ENCODE measurements around the gene MOGAT3. TPM values are rescaled to one million over a fixed set of nuclear protein-coding genes. Genes with fewer than 3 reads are reported as not detected.

Gene MOGAT3
- total RNA-seq, 1 donor from 2014 or later: not detected

DNA sequence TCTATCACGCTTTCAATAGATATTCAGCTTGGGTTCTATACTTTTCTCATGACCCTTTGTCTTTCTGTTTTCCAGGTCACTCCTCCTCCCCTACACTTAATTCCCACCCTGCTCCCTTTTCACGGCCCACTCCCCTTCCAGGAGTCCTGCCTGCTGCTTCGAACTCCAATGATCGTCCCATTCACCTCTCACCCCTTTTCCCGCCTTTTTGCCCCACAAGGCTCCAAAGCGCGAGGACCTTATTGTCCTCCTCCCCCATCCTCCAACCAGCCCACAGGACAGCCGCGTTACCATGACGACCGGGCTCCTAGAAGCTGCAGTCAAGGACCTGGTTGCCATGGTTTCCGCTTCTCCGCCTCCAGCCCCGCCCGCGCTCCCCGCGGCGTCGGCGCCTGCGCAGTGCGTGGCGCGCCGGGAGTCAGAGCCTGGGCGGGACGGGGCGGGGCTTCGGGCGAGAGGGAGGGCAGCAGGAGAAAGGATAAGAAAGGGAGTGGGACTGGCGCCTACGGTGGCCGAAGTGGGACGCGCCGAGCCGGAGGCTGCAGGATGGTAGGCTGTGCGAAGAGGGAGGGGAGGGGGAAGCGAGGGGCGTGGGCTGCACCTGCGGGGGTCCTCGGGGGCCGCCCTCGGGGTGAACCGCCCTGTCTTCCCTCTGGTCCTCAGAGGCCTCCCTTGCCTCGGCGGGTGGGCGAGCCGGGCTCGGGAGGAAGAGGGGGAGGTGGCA, 46.7 kb downstream of the MOGAT3 start, which contains the start of gene AP1S1:
TSS of gene AP1S1 (plus strand) at position 508 of the 724 bp plus-strand sequence. CDS start at position 547, 39 bp downstream.
- peak within 1 kb of the TSS; percentile 68 for H3K27ac Mint-ChIP-seq (ENCODE audit: unreplicated experiment)
- peak within 1 kb of the TSS; percentile 82 for H3K4me3 Mint-ChIP-seq
- peak; percentile 97 for DNase-seq (ENCODE audit: low read depth, low spot score)
- TF ChIP-seq, protein P1, sequence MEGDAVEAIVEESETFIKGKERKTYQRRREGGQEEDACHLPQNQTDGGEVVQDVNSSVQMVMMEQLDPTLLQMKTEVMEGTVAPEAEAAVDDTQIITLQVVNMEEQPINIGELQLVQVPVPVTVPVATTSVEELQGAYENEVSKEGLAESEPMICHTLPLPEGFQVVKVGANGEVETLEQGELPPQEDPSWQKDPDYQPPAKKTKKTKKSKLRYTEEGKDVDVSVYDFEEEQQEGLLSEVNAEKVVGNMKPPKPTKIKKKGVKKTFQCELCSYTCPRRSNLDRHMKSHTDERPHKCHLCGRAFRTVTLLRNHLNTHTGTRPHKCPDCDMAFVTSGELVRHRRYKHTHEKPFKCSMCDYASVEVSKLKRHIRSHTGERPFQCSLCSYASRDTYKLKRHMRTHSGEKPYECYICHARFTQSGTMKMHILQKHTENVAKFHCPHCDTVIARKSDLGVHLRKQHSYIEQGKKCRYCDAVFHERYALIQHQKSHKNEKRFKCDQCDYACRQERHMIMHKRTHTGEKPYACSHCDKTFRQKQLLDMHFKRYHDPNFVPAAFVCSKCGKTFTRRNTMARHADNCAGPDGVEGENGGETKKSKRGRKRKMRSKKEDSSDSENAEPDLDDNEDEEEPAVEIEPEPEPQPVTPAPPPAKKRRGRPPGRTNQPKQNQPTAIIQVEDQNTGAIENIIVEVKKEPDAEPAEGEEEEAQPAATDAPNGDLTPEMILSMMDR (conservative IDR thresholded peaks at IDR 0.05): no peak
- H3K4me1 Mint-ChIP-seq: peaks cover 13% of the 10 kb centered on the region
- peaks cover 6% of the 10 kb centered on the region for H3K36me3 Mint-ChIP-seq (ENCODE audit: low read depth)
- H3K9me3 Mint-ChIP-seq: peaks cover 3% of the 10 kb centered on the region
- H3K27me3 Mint-ChIP-seq (ENCODE audit: low read depth): peaks cover 4% of the 10 kb centered on the region

DNA sequence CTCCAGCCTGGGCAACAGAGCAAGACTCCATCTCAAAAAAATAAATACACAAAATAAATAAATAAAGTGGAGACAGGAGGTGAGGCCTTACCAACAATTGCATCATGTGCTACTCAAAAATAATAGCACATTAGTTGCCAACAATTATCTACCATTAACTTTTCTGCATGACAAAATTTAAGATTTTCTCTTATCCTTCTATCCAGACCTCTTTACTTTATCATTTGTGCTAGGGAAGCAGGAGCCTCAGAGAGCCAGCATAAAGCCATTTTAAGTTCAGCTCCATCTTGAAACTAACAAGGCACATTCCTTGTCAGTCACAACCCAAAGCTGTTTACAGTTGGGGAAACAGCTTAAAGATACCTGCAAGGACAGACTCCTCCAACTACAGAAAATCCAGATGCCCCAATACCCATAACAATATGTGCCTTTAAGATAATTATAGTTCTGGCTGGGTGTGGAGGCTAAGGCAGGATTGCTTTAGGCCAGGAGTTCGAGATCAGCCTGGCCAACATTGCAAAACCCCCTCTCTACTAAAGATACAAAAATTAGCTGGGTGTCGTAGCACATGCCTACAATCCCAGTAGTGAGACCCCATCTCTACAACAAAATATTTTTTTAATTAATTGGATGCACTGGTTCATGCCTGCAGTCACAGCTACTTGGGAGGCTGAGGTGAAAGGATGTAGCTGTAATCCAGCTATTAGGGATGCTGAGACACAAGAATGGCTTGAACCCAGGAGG, 48.8 kb downstream of the MOGAT3 start:
- Mint-ChIP-seq H3K4me1 (peaks cover 13% of the 10 kb centered on the region), H3K27ac (ENCODE audit: unreplicated experiment) (no peak overlapping the region)

More for the DNA sequence above, 48.8 kb downstream of the MOGAT3 start:
- no peak for DNase-seq (ENCODE audit: low read depth, low spot score)
- no peak overlapping the region for H3K4me3 Mint-ChIP-seq
- peaks cover 7% of the 10 kb centered on the region for H3K27me3 Mint-ChIP-seq (ENCODE audit: low read depth)
- peaks cover 3% of the 10 kb centered on the region for H3K9me3 Mint-ChIP-seq
- TF ChIP-seq, protein P1 (conservative IDR thresholded peaks at IDR 0.05): no peak
- peaks cover 3% of the 10 kb centered on the region for H3K36me3 Mint-ChIP-seq (ENCODE audit: low read depth)

Small RNA genes lying within 50 kb of the gene (microRNA-seq; reads per million reads assigned to microRNA genes)
- not detected for gene MIR4653

Other genes starting within 250 kb of the MOGAT3 start
- 4.9 and 7.8 TPM in 2 replicates for gene MUC12, start 231.5 kb downstream of the MOGAT3 start, total RNA-seq
- gene MUC17, start 181.0 kb downstream of the MOGAT3 start, total RNA-seq: not detected in 2 replicates
- gene TRIM56, start 115.6 kb downstream of the MOGAT3 start, total RNA-seq: 16.0 and 17.2 TPM in 2 replicates
- 0.07 TPM in 1 of 2 replicates, not detected in the other for gene SERPINE1, start 73.9 kb downstream of the MOGAT3 start, total RNA-seq
- 78.8 and 90.1 TPM in 2 replicates for gene AP1S1, start 46.6 kb downstream of the MOGAT3 start, total RNA-seq
- 8.7 and 9.1 TPM in 2 replicates for gene VGF, start 35.5 kb downstream of the MOGAT3 start, total RNA-seq
- gene NAT16, start 20.7 kb downstream of the MOGAT3 start, total RNA-seq: 0.70 and 1.7 TPM in 2 replicates
- 86.9 and 98.0 TPM in 2 replicates for gene PLOD3, start 16.5 kb upstream of the MOGAT3 start, total RNA-seq
- 53.3 and 53.7 TPM in 2 replicates for gene ZNHIT1, start 17.1 kb upstream of the MOGAT3 start, total RNA-seq
- 9.1 and 10.4 TPM in 2 replicates for gene CLDN15, start 36.8 kb upstream of the MOGAT3 start, total RNA-seq
- gene FIS1, start 44.0 kb upstream of the MOGAT3 start, total RNA-seq: 104 and 106 TPM in 2 replicates
- gene IFT22, start 120.8 kb upstream of the MOGAT3 start, total RNA-seq: 48.0 and 54.3 TPM in 2 replicates
- gene COL26A1, start 161.8 kb upstream of the MOGAT3 start, total RNA-seq: 38.3 and 39.2 TPM in 2 replicates

All from neural crest cell (in vitro differentiated cells).